Measurements from ENCODE around the gene SRD5A3. TPM values are rescaled to one million over a fixed set of nuclear protein-coding genes. Genes with fewer than 3 reads are reported as not detected.
A peak's percentile ranks its signal among the peaks of the same experiment; 100 is the strongest.

Gene SRD5A3
- total and polyA plus RNA-seq, 2 experiments from 2014 or later: 5.9 to 24.1 TPM

DNA sequence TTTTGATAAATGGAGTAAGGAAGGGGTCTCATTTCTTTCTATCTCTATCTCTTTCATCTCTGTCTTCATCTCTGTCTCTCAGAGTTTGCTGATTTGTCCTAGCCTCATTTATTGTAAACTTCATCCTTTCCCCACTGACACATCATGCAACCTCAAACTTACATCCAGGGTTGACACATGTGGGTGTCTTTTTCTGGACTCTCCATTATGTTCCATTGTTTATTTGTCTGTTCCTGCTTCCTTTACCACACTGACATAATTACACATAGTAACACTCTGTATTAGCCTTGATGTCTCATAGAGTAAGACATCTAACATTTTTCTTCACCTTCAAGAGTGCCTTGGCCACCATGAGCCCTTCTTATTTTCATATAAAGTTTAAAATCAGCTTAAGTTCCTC lies 8.1 kb upstream of the SRD5A3 start:
- H3K27ac ChIP-seq: no peak overlapping the region
- no peaks in the 10 kb centered on the region for H3K4me1 ChIP-seq (ENCODE audit: low read depth)
- H3K27me3 ChIP-seq: no peaks in the 10 kb centered on the region
- DNase-seq (ENCODE audit: low read depth in 1 of 2, low spot score in 1 of 2): no peak
- no peaks in the 10 kb centered on the region for H3K9me3 ChIP-seq (ENCODE audit: low read depth)
- TF ChIP-seq, protein P1, sequence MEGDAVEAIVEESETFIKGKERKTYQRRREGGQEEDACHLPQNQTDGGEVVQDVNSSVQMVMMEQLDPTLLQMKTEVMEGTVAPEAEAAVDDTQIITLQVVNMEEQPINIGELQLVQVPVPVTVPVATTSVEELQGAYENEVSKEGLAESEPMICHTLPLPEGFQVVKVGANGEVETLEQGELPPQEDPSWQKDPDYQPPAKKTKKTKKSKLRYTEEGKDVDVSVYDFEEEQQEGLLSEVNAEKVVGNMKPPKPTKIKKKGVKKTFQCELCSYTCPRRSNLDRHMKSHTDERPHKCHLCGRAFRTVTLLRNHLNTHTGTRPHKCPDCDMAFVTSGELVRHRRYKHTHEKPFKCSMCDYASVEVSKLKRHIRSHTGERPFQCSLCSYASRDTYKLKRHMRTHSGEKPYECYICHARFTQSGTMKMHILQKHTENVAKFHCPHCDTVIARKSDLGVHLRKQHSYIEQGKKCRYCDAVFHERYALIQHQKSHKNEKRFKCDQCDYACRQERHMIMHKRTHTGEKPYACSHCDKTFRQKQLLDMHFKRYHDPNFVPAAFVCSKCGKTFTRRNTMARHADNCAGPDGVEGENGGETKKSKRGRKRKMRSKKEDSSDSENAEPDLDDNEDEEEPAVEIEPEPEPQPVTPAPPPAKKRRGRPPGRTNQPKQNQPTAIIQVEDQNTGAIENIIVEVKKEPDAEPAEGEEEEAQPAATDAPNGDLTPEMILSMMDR (IDR thresholded peaks at IDR 0.05; ENCODE audit: low read depth, low read length): no peak
- no peaks in the 10 kb centered on the region for H3K36me3 ChIP-seq
- no peak overlapping the region for H3K4me3 ChIP-seq

DNA sequence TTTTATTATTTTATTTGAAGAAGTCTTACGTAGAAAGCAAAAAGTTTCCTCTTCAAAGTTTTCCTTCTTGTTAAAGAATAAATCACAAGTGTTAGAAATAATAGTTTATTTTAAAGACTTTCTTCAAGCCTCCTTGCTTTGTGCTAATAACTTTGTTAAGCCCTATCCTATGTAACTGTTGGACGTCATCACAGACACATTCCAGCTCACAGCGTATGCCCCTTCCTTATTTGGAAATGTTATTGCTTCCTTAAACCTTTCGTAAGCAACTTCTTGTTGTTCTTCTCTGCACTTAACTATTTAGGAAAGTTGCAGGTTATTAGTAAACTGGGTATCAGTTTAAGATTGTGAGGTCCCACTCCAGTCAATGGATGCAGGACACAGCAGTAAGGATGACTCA lies 7.6 kb upstream of the SRD5A3 start:
- TF ChIP-seq, protein P1 (IDR thresholded peaks at IDR 0.05; ENCODE audit: low read depth, low read length): no peak
- H3K27ac ChIP-seq: no peak overlapping the region
- no peaks in the 10 kb centered on the region for H3K9me3 ChIP-seq (ENCODE audit: low read depth)
- no peaks in the 10 kb centered on the region for H3K27me3 ChIP-seq
- H3K4me1 ChIP-seq (ENCODE audit: low read depth): no peaks in the 10 kb centered on the region
- H3K4me3 ChIP-seq: no peak overlapping the region
- peak in 1 of 2 donors; percentile 29 for DNase-seq (ENCODE audit: low read depth in 1 of 2, low spot score in 1 of 2)
- H3K36me3 ChIP-seq: no peaks in the 10 kb centered on the region

DNA sequence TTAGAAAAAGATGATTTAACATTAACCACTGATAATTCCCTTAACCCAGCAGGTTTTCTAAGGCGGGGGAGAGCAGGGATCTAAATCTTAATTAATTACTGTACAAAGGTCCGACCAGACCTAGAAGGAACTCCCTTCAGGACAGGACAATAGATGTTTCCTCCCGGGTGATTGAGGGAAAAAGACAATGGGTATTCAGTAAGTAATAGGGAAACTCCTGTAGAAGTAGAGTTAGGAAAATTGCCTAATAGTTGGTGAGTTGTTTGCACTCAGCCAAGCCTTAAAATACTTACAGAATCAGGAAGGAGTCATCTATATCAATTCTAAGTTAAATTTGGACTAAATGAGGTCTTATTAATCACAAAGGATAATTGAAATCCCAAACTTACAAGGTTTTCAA lies 5.8 kb upstream of the SRD5A3 start:
- Histone ChIP-seq H3K4me1 (ENCODE audit: low read depth) (no peaks in the 10 kb centered on the region), H3K9me3 (ENCODE audit: low read depth) (no peaks in the 10 kb centered on the region), H3K36me3 (no peaks in the 10 kb centered on the region), H3K27ac (no peak overlapping the region), H3K27me3 (no peaks in the 10 kb centered on the region), H3K4me3 (no peak overlapping the region)
- no peak for DNase-seq (ENCODE audit: low read depth in 1 of 2, low spot score in 1 of 2)
- TF ChIP-seq, protein P1 (IDR thresholded peaks at IDR 0.05; ENCODE audit: low read depth, low read length): no peak

DNA sequence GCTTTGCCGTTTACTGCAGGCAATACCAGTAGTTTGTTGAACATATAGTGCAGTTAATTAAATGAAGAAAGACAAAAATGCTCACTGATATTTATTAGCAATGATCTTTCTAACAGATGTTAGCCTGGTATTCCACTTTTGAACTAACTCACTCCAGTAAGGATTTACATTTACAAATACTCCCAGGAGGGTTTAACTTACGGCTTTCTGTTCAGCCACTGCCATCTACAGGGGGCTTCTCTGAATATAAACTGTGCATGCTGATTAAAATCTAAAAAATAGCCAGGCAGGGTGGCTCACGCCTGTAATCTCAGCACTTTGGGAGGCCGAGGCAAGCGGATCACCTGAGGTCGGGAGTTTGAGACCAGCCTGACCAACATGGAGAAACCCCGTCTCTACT lies 2.2 kb upstream of the SRD5A3 start:
- H3K4me1 ChIP-seq (ENCODE audit: low read depth): no peaks in the 10 kb centered on the region
- no peaks in the 10 kb centered on the region for H3K36me3 ChIP-seq
- no peak overlapping the region for H3K27ac ChIP-seq
- no peak overlapping the region for H3K4me3 ChIP-seq
- TF ChIP-seq, protein P1 (IDR thresholded peaks at IDR 0.05; ENCODE audit: low read depth, low read length): no peak
- no peaks in the 10 kb centered on the region for H3K9me3 ChIP-seq (ENCODE audit: low read depth)
- H3K27me3 ChIP-seq: no peaks in the 10 kb centered on the region
- no peak for DNase-seq (ENCODE audit: low read depth in 1 of 2, low spot score in 1 of 2)

DNA sequence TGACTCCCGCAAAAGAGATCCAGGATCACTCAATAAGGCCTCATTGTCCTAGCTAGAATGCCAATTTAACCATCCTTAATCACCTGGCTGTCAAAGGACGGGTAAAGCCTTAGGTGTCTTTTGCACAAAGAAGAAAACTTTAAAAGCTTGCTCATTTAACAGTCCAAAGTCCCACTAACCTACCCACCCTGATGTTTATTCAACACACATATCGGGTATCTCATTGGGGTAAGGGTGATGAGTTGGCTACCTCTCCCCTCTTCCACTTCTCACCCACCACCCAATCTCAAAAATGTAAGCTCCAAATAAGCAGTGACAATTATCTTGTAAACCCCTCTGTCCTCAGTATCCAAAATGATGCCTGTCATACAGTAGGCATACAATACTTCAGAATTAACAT lies 988 bp upstream of the SRD5A3 start:
- TF ChIP-seq, protein P1 (IDR thresholded peaks at IDR 0.05; ENCODE audit: low read depth, low read length): no peak
- Histone ChIP-seq H3K36me3 (no peaks in the 10 kb centered on the region), H3K27me3 (no peaks in the 10 kb centered on the region), H3K27ac (no peak overlapping the region), H3K9me3 (ENCODE audit: low read depth) (no peaks in the 10 kb centered on the region), H3K4me1 (ENCODE audit: low read depth) (no peaks in the 10 kb centered on the region), H3K4me3 (no peak overlapping the region)
- no peak for DNase-seq (ENCODE audit: low read depth in 1 of 2, low spot score in 1 of 2)

DNA sequence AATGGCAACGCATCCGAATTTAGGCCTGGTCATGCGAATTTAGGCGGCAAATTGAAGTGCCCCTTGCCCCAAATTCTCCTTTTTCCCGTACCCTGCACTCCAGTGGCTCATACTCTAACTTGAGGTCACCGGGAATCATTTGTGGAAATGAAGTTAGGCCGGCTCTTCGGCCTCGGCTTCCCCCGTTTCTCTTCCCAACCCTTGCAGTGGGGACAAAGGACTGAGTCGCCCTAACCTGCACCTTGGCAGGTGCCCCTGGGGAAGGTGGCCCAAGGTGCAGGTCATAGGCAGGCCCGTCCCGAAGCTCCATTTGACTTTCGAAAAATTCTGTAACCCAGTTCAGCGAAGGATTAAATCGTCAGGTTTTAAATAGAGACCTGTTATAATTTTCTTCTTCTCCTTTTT lies 811 bp downstream of the SRD5A3 start:
- Histone ChIP-seq H3K27ac (peak overlapping the region; percentile 90), H3K9me3 (ENCODE audit: low read depth) (no peaks in the 10 kb centered on the region), H3K27me3 (no peaks in the 10 kb centered on the region), H3K4me1 (ENCODE audit: low read depth) (no peaks in the 10 kb centered on the region), H3K36me3 (no peaks in the 10 kb centered on the region), H3K4me3 (peak overlapping the region; percentile 76)
- TF ChIP-seq, protein P1 (IDR thresholded peaks at IDR 0.05; ENCODE audit: low read depth, low read length): no peak
- no peak for DNase-seq (ENCODE audit: low read depth in 1 of 2, low spot score in 1 of 2)

All from cardiac muscle cell (in vitro differentiated cells and primary cell).